ENCODE measurements around the gene MED8.

The MED8 gene

DNA sequence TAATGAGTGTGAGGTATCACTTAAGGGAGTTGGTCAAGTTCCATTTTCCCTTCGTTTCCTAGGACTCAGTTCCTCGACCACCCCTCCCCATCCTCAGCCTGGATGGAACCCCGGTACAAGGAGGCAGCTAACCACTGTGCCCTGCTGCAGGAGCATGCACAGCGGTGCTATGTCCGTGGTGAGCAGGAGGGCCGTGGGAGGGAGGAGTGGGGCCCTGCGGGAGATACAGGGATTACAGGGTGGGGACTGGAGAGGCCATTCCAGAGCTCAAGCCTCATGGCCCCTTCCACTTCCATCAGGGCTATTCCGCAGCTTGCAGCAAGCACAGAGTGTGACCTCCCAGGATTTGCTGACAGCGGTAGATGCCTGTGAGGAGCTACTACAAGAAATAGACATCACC is 38.3 kb upstream of the MED8 start:
- H3K4me3 ChIP-seq (replicated peaks; ENCODE audit: low read depth, low read length) = no peak overlapping the region
- TF ChIP-seq, protein P1, sequence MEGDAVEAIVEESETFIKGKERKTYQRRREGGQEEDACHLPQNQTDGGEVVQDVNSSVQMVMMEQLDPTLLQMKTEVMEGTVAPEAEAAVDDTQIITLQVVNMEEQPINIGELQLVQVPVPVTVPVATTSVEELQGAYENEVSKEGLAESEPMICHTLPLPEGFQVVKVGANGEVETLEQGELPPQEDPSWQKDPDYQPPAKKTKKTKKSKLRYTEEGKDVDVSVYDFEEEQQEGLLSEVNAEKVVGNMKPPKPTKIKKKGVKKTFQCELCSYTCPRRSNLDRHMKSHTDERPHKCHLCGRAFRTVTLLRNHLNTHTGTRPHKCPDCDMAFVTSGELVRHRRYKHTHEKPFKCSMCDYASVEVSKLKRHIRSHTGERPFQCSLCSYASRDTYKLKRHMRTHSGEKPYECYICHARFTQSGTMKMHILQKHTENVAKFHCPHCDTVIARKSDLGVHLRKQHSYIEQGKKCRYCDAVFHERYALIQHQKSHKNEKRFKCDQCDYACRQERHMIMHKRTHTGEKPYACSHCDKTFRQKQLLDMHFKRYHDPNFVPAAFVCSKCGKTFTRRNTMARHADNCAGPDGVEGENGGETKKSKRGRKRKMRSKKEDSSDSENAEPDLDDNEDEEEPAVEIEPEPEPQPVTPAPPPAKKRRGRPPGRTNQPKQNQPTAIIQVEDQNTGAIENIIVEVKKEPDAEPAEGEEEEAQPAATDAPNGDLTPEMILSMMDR (IDR thresholded peaks at IDR 0.05; ENCODE audit: low read length, missing control alignments) = no peak
- DNase-seq (ENCODE audit: low read depth) = no peak

DNA sequence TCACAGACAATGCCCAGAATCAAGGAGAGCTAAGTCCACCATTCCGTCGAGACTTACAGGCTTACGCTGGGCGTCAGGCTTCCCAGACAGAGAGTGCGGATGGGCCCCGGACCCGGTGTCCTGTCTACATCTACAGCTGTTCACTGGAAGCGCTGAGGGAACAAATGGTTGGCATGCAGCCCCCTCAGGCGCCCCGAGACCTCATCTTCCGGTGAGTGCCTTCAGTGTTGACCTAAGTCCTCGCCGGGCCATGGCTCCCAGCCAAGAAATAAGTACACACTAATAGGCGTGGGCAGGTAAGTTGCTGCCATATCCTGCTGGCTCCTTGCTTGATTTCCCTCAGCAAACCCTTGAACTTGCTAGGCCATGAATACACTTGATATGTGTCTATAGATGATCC is 37.9 kb upstream of the MED8 start:
- TF ChIP-seq, protein P1 (IDR thresholded peaks at IDR 0.05; ENCODE audit: low read length, missing control alignments) = no peak
- DNase-seq (ENCODE audit: low read depth) = no peak
- no peak overlapping the region for H3K4me3 ChIP-seq (replicated peaks; ENCODE audit: low read depth, low read length)

DNA sequence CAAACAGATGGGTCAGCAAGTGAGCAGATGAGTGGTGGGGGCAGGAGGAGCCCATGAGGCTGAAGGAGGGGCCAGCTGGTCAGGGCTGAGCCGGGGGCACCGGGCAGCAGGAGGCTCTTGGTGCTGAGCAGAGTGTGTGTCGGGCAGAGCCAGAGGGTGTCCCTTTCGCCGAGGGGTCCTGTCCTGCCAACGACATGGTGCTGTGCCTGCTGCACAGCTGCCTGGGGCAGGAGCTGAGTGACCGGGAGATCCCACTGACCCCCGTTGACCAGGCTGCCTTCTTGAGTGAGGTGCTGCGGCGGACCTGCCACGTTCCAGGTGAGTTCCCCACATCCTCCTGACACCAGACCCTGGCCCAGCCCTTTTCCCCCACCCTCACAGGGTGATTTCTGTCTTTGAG is 36.6 kb upstream of the MED8 start:
- no peak overlapping the region for H3K4me3 ChIP-seq (replicated peaks; ENCODE audit: low read depth, low read length)
- TF ChIP-seq, protein P1 (IDR thresholded peaks at IDR 0.05; ENCODE audit: low read length, missing control alignments) = no peak
- no peak for DNase-seq (ENCODE audit: low read depth)

- TF ChIP-seq, protein P1 (IDR thresholded peaks at IDR 0.05; ENCODE audit: low read length, missing control alignments) = no peak
- no peak for DNase-seq (ENCODE audit: low read depth)
- no peak overlapping the region for H3K4me3 ChIP-seq (replicated peaks; ENCODE audit: low read depth, low read length)
These were observed 35.4 kb upstream of the MED8 start for GRCh38 chr1:43425045-43425444.

DNA sequence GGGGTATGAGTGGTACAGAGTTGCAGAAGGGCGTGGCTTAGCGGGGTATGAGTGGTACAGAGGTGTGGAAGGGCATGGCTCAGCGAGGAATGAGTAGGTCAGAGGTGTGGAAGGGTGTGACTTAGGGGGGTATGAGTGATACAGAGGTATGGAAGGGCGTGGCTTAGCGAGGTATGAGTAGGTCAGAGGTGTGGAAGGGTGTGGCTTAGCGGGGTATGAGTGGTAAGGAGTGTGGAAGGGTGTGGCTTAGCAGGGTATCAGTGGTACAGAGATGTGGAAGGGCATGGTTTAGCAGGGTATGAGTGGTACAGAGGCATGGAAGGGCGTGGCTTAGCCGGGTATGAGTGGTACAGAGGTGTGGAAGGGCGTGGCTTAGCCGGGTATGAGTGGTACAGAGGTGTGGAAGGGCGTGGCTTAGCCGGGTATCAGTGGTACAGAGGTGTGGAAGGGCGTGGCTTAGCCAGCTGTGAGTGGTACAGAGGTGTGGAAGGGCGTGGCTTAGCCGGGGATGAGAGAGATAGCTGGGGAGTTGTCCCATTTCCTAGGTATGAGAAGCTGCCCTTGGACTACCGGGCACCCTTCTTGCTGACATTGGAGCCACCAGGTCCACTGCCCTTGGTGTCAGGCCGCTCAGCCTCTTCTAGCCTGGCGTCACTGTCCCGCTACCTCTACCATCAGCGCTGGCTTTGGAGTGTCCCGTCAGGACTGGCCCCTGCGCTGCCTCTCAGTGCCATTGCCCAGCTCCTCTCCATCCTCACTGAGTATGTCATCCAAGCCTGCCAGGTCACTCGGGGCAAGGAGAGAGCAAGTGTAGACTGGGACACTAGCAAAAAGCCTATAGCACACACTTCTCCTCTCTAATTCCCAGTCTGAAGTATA is 34.3 kb upstream of the MED8 start:
- no peak overlapping the region for H3K4me3 ChIP-seq (replicated peaks; ENCODE audit: low read depth, low read length)
- TF ChIP-seq, protein P1 (IDR thresholded peaks at IDR 0.05; ENCODE audit: low read length, missing control alignments) = no peak
- DNase-seq (ENCODE audit: low read depth) = no peak

- H3K4me3 ChIP-seq (replicated peaks; ENCODE audit: low read depth, low read length) = no peak overlapping the region
- TF ChIP-seq, protein P1 (IDR thresholded peaks at IDR 0.05; ENCODE audit: low read length, missing control alignments) = no peak
- no peak for DNase-seq (ENCODE audit: low read depth)
These were observed 33.5 kb upstream of the MED8 start for GRCh38 chr1:43422995-43423671.

Measured in fibroblast of pulmonary artery (primary cell).